Activated CD4-positive, alpha-beta T cell treated with anti-CD3 and anti-CD28 coated beads, Interleukin-2, Interleukin-4, amounts not matched to agents 100 ng/mL and 50 ng/mL, durations not matched to agents 16 hours and 8 hours (primary cell): ENCODE results near the gene PIP5K1C.
"Not testable (repeated sequence)": the region's sequence is repeated elsewhere in the genome, so short reads cannot be mapped to it uniquely, and the experiment has no call there.

Source experiments
- DNase-seq: peaks from one replicate; pipeline ENCODE4 v3.0.0-alpha.2; 2020; ENCODE audit warnings: low spot score

Gene PIP5K1C

GRCh38 chr19:3644351-3645066 lies 55.8 kb downstream of the PIP5K1C start:
- DNase-seq, result no peak

GRCh38 chr19:3643674-3644313 lies 56.5 kb downstream of the PIP5K1C start:
- no peak for DNase-seq

DNA sequence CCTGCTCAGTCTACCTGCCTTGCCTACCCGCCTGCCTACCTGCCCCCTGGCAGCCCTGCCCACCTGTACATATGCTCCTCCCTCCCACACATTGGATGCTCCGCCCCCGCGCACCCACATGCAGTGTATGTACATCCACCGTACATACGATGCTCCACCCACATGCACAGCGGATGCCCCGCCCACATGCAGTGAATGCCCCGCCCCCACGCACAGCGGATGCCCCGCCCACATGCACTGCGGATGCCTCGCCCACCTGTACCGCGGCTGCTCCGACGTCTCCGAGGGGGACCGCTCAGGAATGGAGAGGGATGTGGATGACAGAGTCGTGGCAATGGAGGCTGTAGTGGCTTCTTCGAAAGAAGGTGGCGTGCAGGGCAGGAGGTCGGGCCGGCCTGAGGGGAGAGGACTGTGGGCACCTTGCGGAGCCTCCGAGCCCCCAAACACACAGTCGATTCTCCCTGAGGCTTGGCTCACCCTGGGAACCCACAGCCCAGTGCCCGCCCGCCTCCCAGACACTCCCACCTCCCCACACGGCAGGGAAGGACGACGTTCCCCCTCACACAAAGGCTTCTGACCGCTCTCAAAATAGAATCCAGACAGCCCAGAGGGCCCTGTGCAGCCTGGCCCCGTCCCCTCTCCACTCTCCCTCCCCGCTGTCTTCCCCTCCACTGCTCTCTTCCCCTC lies 57.1 kb downstream of the PIP5K1C start:
- DNase-seq, result peak; percentile 9

DNA sequence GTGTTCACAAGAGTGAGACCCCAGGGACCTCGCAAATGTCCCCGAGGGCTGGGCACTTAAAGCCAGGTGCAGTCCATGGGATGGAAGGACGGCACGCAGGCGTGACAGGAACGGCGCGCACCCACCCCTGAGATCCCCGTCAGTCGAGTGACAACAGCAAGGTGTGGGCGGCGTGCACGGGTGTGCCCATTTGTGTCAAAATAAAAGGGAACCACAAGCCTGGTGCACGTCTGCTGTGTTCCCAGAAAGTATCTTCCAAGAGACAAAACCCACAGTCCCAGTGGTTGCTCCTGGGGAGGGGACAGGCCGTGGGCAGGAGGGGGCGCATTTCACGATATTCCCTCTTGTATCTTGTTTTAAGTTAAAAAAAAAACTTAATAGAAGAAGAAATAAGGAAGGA lies 58.0 kb downstream of the PIP5K1C start:
- no peak for DNase-seq

- no peak for DNase-seq
Measured at GRCh38 chr19:3641515-3642269, 58.6 kb downstream of the PIP5K1C start.

GRCh38 chr19:3639479-3639878 lies 60.8 kb downstream of the PIP5K1C start:
- DNase-seq, result no peak

DNA sequence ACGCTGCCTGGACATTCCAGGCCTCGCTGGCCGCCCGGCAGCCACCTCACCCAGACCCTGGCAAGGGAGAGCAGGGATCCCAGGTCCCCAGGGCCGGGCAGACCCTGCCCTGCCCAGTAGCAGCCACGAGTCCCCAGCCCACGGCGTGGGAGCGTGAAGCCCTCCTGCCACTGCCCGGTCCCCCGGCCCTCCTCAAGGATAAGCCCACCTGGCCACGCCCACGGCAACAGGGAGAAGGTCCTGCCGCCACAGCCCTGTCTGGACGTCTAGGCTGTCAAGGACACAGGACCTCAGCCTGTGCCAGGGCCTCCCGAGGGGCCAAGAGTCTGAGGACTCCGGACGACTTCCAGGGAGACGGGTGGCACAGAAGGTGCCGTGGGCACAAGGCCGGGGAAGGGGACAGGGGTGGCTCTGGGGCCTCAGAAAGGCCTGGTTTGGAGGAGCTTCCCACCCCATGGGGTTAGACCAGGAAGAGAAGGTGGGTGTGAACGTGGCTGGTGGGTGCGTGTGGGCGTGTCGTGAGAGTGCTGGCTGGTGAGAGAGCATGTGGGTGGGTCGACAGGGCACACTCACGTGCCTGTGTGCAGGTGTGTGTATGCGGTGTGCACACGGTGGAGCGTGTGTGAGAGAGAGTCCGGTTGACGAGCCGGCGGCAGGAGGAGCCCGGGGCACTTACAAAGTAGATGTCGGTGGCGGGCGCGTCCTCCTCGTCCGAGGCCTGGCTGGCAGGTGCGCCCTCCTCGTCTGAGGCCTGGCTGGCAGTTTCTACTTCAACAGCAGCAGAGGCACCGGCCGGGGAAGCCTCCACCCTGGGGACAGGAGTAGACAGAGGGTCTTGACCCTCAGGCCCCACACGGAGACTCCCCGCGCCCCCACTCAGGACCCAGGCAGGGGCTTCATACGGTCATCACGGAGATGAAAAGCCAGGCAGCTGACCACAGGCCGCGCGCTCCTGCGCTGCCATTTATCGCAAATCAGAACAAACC lies 61.8 kb downstream of the PIP5K1C start:
- no peak for DNase-seq

DNA sequence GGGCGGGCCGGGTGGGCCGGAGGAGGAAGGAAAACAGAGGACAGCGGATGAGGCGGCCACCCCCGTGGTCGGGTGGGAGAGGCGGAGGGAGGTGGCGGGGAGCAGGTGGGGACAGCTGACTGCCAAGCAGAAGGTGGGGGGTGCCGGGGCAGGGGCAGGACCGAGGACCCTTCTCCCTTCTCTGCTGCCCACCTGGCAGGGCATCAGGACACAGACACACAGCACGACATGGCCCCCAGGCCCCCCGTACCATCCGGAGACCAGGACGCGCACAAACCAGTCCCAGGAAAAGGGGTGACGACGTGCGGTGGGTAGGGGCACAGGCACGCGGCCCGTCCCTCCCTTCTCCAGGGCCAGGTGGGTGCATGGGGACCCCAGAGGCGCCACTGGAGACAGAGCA lies 62.6 kb downstream of the PIP5K1C start:
- DNase-seq, result no peak

DNA sequence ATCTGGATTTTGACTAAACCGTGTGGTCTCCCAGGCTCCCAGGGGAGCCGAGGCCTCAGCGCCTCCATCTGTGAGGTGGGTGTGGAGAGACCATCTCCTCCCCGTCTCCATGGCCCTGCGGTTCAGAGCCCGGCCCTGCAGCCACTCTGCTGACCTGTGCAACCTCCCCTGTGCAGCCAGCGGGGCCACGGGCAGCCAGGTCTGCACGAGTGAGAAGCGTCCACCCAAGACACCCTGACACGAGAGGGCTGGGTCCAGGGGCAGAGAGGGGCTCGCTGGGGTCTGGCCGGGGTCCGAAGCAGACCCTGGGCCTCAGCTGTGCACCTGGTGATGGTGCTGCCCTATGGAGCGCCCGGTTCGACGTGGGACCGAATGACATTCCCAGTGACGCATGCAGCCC lies 63.3 kb downstream of the PIP5K1C start:
- no peak for DNase-seq

DNA sequence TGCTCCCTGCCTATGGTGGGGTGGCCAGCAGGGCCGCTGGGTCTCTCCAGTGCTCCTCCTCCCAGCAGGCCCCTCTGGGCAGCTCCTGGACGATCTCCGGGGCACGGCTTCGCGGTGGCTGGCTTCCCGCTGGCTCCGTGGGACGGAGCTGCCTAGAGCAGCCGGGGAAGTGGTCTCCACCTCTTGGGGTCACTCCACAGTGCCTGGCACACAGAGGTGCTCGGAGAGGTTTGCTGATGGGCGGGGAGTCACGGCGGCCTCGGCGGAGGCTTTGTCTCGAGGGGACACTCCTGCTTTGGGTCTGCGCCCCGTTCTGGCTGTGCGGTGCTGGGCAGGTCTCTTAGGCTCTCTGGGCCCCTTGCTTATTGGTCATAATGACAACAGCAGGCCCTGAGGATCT lies 63.8 kb downstream of the PIP5K1C start:
- no peak for DNase-seq

DNA sequence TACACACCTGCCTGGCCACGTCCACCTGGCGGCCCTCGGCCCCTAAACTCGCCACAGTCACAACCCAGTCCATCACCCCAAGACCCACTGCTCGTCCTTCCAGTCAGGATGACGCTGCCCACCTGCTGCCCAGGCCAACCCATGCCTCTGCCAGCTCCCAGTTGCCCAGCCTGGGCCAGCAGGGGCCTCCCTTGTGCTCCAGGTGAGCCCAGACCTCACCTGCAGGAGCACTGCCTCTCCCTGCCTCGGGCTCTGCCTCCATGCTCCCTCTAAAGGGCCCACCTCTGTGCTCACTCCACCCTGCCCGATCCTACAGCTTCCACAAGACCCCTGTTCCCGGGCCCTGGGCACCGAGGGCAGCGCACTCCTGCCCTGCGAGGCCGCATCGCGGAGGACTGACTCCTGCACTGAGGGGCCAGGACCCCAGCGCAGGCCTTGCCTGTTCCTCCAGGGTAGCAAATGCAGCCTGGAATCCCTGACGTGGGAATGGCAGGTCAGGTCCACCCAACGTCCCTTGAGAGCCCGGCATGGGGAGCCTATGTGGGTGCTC lies 65.7 kb downstream of the PIP5K1C start:
- DNase-seq, result no peak

DNA sequence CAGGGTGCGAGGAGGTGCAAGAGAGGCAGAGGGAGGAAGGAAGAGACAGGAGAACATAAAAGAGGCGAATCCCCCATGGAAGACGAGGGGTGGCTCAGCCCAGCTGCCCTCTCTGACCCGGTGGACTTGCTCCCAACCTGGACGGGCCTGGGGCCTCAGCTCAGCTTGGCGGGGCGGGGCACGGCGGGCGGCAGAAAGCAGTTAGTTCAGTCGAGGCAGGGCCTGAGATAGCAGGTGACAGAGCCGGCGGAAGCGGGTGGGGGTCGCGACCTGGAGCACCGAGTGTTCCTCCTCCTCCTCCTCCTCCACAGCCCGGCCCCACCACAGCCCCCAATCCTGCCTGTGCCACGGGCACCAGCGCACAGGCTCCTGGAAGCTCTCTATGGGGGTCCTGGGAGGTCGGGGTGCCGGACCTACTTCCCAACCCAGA lies 66.7 kb downstream of the PIP5K1C start:
- DNase-seq, result no peak

- DNase-seq, result no peak
Measured at GRCh38 chr19:3632739-3633558, 67.3 kb downstream of the PIP5K1C start.

DNA sequence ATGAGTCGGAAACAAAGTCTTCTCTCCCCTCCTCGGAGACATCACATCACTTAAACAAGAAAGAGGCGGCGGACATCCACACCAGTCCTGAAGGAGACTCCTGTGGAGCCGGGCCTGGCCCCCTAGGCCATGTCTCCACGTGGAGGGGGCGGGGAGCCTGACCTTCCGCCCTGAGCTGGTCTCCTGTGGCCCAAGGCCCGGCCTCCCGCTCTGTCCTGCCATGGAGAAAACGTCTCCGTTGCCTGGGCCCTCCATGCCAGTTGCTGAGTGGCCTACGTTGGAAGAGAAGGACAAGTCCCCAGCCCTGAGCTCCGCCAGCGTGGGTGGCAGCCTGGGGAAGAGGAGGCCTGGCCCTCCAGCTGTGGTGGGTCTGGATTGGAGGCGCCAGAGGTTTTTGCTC lies 68.2 kb downstream of the PIP5K1C start:
- DNase-seq, result no peak

GRCh38 chr19:3631053-3631861 lies 69.0 kb downstream of the PIP5K1C start:
- DNase-seq, result no peak

DNA sequence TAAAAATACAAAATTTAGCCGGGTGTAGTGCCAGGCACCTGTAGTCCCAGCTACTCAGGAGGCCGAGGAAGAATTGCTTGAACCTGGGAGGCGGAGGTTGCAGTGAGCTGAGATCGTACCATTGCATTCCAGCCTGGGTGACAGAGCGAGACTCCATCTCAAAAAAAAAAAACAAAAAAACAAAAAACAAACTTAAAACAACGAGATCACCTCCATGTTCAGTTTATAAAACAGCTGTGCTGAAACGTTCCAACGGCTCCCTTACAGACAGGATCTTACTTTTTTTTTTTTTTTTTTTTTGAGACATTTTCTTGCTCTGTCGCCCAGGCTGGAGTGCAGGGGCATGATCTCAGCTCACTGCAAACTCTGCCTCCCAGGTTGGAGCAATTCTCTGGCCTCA lies 71.5 kb downstream of the PIP5K1C start:
- DNase-seq, result not testable (repeated sequence)

DNA sequence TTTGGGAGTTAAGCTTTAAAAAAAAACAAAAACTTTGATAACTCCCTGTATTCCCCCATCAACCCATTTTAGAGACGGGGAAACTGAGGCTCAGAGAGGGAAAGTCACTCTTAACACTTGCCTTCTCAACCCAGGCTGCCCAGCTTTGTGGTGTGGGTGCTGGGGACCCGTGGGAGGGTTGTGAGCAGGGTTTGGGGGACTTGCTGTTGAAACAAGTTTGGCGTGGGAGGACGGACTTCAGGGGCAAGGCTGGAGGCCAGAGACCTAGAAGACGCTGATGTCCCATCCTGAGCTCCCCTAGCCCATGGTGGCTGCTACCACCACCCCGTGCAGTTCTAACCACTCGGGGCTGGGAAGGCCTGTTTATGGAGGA lies 72.9 kb downstream of the PIP5K1C start:
- no peak for DNase-seq

- DNase-seq, result peak; percentile 99
Measured at GRCh38 chr19:3626473-3627350, 73.6 kb downstream of the PIP5K1C start, which contains the start of gene CACTIN. CACTIN (minus strand) TSS chr19:3626790; CDS start chr19:3626762, 28 bp downstream.
